ENCODE results near the gene PLPPR1.

GRCh38 chr9:101030086-101030391, 1.5 kb downstream of the PLPPR1 start:
- TF ChIP-seq CTCF (IDR thresholded peaks at IDR 0.05; ENCODE audit: poor library complexity, severe bottlenecking), result no peak
- no peak for TF ChIP-seq TAF1 (IDR thresholded peaks at IDR 0.05; ENCODE audit: low read depth)
- no peak for TF ChIP-seq EZH2 (IDR thresholded peaks at IDR 0.05; ENCODE audit: borderline replicate concordance, insufficient read depth, low read length, poor library complexity, severe bottlenecking)
- TF ChIP-seq REST (IDR thresholded peaks at IDR 0.05; ENCODE audit: borderline replicate concordance), result no peak
- TF ChIP-seq POLR2AphosphoS5 (IDR thresholded peaks at IDR 0.05), result no peak
- no peak for TF ChIP-seq EP300 (conservative IDR thresholded peaks at IDR 0.05; ENCODE audit: poor library complexity, severe bottlenecking)
- no peak for TF ChIP-seq SMC3 (conservative IDR thresholded peaks at IDR 0.05; ENCODE audit: poor library complexity)
- TF ChIP-seq MXI1 (conservative IDR thresholded peaks at IDR 0.05; ENCODE audit: poor library complexity, severe bottlenecking), result no peak
- no peak for TF ChIP-seq RAD21 (conservative IDR thresholded peaks at IDR 0.05)

Measured in neural cell (in vitro differentiated cells).